WTC11 (cell line): ENCODE measurements around the gene DUSP21. TPM values are rescaled to one million over a fixed set of nuclear protein-coding genes. Genes with fewer than 3 reads are reported as not detected.

ENCODE experiments used
- ATAC-seq: fragments of 200-7000 bp; cut with Tn5 transposase; 2 replicates; pipeline ENCODE4 v1.10.0; 2021; ENCODE audit warnings: mild to moderate bottlenecking, moderate library complexity
- CTCF ChIA-PET: fragments of 300-600 bp; sonication (Branson Sonifier 250); formaldehyde crosslinking; loops from one replicate; lab custom pipeline; 2021; ENCODE audit warnings: antibody characterized with exemption; lab: Charles Lee
- POLR2A ChIA-PET: fragments of 350-600 bp; sonication (Branson Sonifier 250); formaldehyde crosslinking; loops from one replicate; lab custom pipeline; 2021; ENCODE audit warnings: antibody characterized with exemption; lab: Charles Lee
- DNase-seq: peaks from one replicate; pipeline ENCODE4 v3.0.0; 2021; ENCODE audit warnings: low spot score
- H3K27ac Mint-ChIP-seq: 2 replicates; pipeline ENCODE4 v1.8.0; 2021; ENCODE audit warnings: mixed read lengths
- H3K27me3 Mint-ChIP-seq: 2 replicates; pipeline ENCODE4 v1.8.0; 2021; ENCODE audit warnings: low read depth, mild to moderate bottlenecking, moderate library complexity, mixed read lengths
- H3K36me3 Mint-ChIP-seq: 2 replicates; pipeline ENCODE4 v1.8.0; 2021; ENCODE audit warnings: mixed read lengths
- H3K4me1 Mint-ChIP-seq: 2 replicates; pipeline ENCODE4 v1.8.0; 2022; ENCODE audit warnings: mixed read lengths
- H3K4me3 Mint-ChIP-seq: 2 replicates; pipeline ENCODE4 v1.8.0; 2021; ENCODE audit warnings: mild to moderate bottlenecking, moderate library complexity, mixed read lengths
- H3K9me3 Mint-ChIP-seq: 2 replicates; pipeline ENCODE4 v1.8.0; 2021; ENCODE audit warnings: mixed read lengths
- ATF1 ChIP-seq: sonication (generic); formaldehyde crosslinking; IDR thresholded peaks from 2 replicates; pipeline ENCODE4 v1.8.1; 2023; ENCODE audit warnings: mild to moderate bottlenecking, moderate library complexity, missing genetic modification reagents
- CREB1 ChIP-seq: sonication (generic); formaldehyde crosslinking; IDR thresholded peaks from 2 replicates; pipeline ENCODE4 v1.8.0; 2023; ENCODE audit warnings: mild to moderate bottlenecking, missing genetic modification reagents
- EMX1 ChIP-seq: fragments of 250-450 bp; sonication (Bioruptor Pico); IDR thresholded peaks from 2 replicates; pipeline ENCODE4 v1.8.0; 2021; ENCODE audit warnings: mild to moderate bottlenecking
- ESRRA ChIP-seq: sonication (generic); formaldehyde crosslinking; IDR thresholded peaks from 2 replicates; pipeline ENCODE4 v1.8.1; 2022; ENCODE audit warnings: mild to moderate bottlenecking, missing genetic modification reagents, borderline replicate concordance
- ETV6 ChIP-seq: sonication (generic); formaldehyde crosslinking; IDR thresholded peaks from 2 replicates; pipeline ENCODE4 v1.8.1; 2022; ENCODE audit warnings: mild to moderate bottlenecking, missing genetic modification reagents
- HMGA2 ChIP-seq: fragments of 250-450 bp; sonication (Bioruptor Pico); IDR thresholded peaks from 2 replicates; pipeline ENCODE4 v1.4.0; 2021; ENCODE audit warnings: mild to moderate bottlenecking, moderate library complexity
- IRF2 ChIP-seq: sonication (generic); formaldehyde crosslinking; IDR thresholded peaks from 2 replicates; pipeline ENCODE4 v1.8.0; 2022; ENCODE audit warnings: low read depth, missing genetic modification reagents, borderline replicate concordance
- JUN ChIP-seq: sonication (generic); formaldehyde crosslinking; IDR thresholded peaks from 2 replicates; pipeline ENCODE4 v1.8.0; 2023; ENCODE audit warnings: mild to moderate bottlenecking, missing genetic modification reagents
- NFE2L1 ChIP-seq: sonication (generic); formaldehyde crosslinking; IDR thresholded peaks from 2 replicates; pipeline ENCODE4 v1.8.1; 2023; ENCODE audit warnings: missing genetic modification reagents
- NR1H2 ChIP-seq: sonication (generic); formaldehyde crosslinking; IDR thresholded peaks from 2 replicates; pipeline ENCODE4 v1.9.0; 2021; ENCODE audit warnings: mild to moderate bottlenecking, moderate library complexity, missing genetic modification reagents
- OVOL2 ChIP-seq: fragments of 250-450 bp; sonication (Bioruptor Pico); IDR thresholded peaks from 2 replicates; pipeline ENCODE4 v1.9.0; 2021; ENCODE audit warnings: mild to moderate bottlenecking, borderline replicate concordance
- RELA ChIP-seq: sonication (generic); formaldehyde crosslinking; IDR thresholded peaks from 2 replicates; pipeline ENCODE4 v1.8.1; 2022; ENCODE audit warnings: missing genetic modification reagents, mild to moderate bottlenecking, borderline replicate concordance
- SMAD3 ChIP-seq: sonication (generic); formaldehyde crosslinking; IDR thresholded peaks from 2 replicates; pipeline ENCODE4 v1.8.0; 2022; ENCODE audit warnings: missing genetic modification reagents, mild to moderate bottlenecking, borderline replicate concordance
- TEAD4 ChIP-seq: sonication (generic); formaldehyde crosslinking; IDR thresholded peaks from 2 replicates; pipeline ENCODE4 v1.8.0; 2022; ENCODE audit warnings: mild to moderate bottlenecking, missing genetic modification reagents
- total RNA-seq: library from RNA; stranded (reverse); gene quantifications from 3 replicates; pipeline ENCODE4 v1.2.3, GENCODE V29; 2021
- TF ChIP-seq, protein P1 (sequence below): sonication (generic); formaldehyde crosslinking; conservative IDR thresholded peaks from 2 replicates; pipeline ENCODE4 v1.8.1; 2022; ENCODE audit warnings: mild to moderate bottlenecking, missing genetic modification reagents
- TF ChIP-seq, protein P2 (sequence below): fragments of 250-450 bp; sonication (Bioruptor Pico); IDR thresholded peaks from 2 replicates; pipeline ENCODE4 v1.9.0; 2021; ENCODE audit warnings: mild to moderate bottlenecking, borderline replicate concordance
- TF ChIP-seq, protein P3 (sequence below): sonication (generic); formaldehyde crosslinking; IDR thresholded peaks from 2 replicates; pipeline ENCODE4 v1.8.1; 2022; ENCODE audit warnings: missing genetic modification reagents, borderline replicate concordance
- TF ChIP-seq, protein P4 (sequence below): sonication (generic); formaldehyde crosslinking; IDR thresholded peaks from 2 replicates; pipeline ENCODE4 v1.8.0; 2022; ENCODE audit warnings: mild to moderate bottlenecking, missing genetic modification reagents
- TF ChIP-seq, protein P5 (sequence below): sonication (generic); formaldehyde crosslinking; IDR thresholded peaks from 2 replicates; pipeline ENCODE4 v1.8.1; 2023; ENCODE audit warnings: mild to moderate bottlenecking, missing genetic modification reagents

The DUSP21 gene
- total RNA-seq, 1 experiment from 2014 or later: not detected

DNA sequence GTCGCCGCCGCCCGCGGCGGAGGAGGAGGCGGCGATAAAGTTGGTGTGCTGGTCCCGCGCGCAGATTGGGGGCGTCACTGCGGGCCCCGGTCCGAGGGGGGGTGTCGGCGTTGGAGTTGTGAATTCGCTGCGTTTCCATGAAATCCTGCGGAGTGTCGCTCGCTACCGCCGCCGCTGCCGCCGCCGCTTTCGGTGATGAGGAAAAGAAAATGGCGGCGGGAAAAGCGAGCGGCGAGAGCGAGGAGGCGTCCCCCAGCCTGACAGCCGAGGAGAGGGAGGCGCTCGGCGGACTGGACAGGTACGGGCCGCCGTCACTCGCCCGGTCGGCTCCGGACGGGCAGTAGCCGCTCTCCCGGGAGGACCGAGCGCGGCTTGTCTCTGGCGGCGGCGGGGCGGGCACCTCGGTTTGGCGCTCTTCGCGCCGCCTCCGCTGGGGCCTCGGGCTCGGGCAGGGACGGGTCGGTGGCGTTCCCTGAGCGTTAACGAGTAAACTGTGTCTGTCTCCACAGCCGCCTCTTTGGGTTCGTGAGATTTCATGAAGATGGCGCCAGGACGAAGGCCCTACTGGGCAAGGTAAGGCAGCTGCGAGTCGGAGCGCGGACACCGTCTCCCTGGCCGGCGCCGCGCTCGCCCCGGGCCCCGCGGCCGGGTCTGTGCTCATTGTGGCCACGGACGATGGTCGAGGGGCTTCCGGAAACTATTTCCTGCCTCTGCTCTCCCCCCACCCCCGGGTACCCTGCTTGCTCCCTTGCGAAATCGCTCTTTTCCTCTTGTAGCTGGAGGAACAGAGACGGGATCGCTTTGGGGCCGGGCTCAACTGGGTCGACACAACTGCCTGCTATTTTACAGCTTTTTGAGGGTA lies 29.8 kb downstream of the DUSP21 start:
- Mint-ChIP-seq H3K36me3 (no peaks in the 10 kb centered on the region; the same call in 1 of the 2 replicates), H3K27me3 (no peaks in the 10 kb centered on the region), H3K4me3 (peak overlapping the region; percentile 91), H3K27ac (peak overlapping the region; percentile 97; the same call in 1 of the 2 replicates), H3K9me3 (no peaks in the 10 kb centered on the region), H3K4me1 (peaks cover 12% of the 10 kb centered on the region)
- POLR2A ChIA-PET: interaction anchor here (0.5 to 1.3 kb wide), 9 partner anchors 8 to 153 kb away, joined by 3 to 20 read pairs (median 4); no protein-coding TSS in a partner anchor
- CTCF ChIA-PET: interaction anchor here (0.6 to 1.0 kb wide), 4 partner anchors 25 to 924 kb away, joined by 4 to 8 read pairs (median 5); no protein-coding TSS in a partner anchor
- DNase-seq (peak; percentile 27), ATAC-seq (no peak)
- TF ChIP-seq ATF1 (CRISPR knock-in tag): no peak
- TF ChIP-seq TEAD4 (CRISPR knock-in tag): no peak
- TF ChIP-seq OVOL2 (CRISPR knock-in tag): no peak
- TF ChIP-seq, protein P1, sequence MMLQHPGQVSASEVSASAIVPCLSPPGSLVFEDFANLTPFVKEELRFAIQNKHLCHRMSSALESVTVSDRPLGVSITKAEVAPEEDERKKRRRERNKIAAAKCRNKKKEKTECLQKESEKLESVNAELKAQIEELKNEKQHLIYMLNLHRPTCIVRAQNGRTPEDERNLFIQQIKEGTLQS: no peak
- no peak for TF ChIP-seq HMGA2 (CRISPR knock-in tag)
- TF ChIP-seq CREB1 (CRISPR knock-in tag): no peak
- TF ChIP-seq, protein P2, sequence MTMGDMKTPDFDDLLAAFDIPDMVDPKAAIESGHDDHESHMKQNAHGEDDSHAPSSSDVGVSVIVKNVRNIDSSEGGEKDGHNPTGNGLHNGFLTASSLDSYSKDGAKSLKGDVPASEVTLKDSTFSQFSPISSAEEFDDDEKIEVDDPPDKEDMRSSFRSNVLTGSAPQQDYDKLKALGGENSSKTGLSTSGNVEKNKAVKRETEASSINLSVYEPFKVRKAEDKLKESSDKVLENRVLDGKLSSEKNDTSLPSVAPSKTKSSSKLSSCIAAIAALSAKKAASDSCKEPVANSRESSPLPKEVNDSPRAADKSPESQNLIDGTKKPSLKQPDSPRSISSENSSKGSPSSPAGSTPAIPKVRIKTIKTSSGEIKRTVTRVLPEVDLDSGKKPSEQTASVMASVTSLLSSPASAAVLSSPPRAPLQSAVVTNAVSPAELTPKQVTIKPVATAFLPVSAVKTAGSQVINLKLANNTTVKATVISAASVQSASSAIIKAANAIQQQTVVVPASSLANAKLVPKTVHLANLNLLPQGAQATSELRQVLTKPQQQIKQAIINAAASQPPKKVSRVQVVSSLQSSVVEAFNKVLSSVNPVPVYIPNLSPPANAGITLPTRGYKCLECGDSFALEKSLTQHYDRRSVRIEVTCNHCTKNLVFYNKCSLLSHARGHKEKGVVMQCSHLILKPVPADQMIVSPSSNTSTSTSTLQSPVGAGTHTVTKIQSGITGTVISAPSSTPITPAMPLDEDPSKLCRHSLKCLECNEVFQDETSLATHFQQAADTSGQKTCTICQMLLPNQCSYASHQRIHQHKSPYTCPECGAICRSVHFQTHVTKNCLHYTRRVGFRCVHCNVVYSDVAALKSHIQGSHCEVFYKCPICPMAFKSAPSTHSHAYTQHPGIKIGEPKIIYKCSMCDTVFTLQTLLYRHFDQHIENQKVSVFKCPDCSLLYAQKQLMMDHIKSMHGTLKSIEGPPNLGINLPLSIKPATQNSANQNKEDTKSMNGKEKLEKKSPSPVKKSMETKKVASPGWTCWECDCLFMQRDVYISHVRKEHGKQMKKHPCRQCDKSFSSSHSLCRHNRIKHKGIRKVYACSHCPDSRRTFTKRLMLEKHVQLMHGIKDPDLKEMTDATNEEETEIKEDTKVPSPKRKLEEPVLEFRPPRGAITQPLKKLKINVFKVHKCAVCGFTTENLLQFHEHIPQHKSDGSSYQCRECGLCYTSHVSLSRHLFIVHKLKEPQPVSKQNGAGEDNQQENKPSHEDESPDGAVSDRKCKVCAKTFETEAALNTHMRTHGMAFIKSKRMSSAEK: no peak
- TF ChIP-seq, protein P3, sequence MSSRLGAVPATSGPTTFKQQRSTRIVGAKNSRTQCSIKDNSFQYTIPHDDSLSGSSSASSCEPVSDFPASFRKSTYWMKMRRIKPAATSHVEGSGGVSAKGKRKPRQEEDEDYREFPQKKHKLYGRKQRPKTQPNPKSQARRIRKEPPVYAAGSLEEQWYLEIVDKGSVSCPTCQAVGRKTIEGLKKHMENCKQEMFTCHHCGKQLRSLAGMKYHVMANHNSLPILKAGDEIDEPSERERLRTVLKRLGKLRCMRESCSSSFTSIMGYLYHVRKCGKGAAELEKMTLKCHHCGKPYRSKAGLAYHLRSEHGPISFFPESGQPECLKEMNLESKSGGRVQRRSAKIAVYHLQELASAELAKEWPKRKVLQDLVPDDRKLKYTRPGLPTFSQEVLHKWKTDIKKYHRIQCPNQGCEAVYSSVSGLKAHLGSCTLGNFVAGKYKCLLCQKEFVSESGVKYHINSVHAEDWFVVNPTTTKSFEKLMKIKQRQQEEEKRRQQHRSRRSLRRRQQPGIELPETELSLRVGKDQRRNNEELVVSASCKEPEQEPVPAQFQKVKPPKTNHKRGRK (CRISPR knock-in tag): no peak
- TF ChIP-seq SMAD3 (CRISPR knock-in tag): no peak
- TF ChIP-seq, protein P4, sequence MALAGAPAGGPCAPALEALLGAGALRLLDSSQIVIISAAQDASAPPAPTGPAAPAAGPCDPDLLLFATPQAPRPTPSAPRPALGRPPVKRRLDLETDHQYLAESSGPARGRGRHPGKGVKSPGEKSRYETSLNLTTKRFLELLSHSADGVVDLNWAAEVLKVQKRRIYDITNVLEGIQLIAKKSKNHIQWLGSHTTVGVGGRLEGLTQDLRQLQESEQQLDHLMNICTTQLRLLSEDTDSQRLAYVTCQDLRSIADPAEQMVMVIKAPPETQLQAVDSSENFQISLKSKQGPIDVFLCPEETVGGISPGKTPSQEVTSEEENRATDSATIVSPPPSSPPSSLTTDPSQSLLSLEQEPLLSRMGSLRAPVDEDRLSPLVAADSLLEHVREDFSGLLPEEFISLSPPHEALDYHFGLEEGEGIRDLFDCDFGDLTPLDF (CRISPR knock-in tag): no peak
- no peak for TF ChIP-seq JUN (CRISPR knock-in tag)
- no peak for TF ChIP-seq NFE2L1 (CRISPR knock-in tag)
- no peak for TF ChIP-seq IRF2 (CRISPR knock-in tag)
- TF ChIP-seq ETV6 (CRISPR knock-in tag): no peak
- no peak for TF ChIP-seq EMX1 (CRISPR knock-in tag)
- TF ChIP-seq NR1H2 (CRISPR knock-in tag): no peak
- TF ChIP-seq, protein P5, sequence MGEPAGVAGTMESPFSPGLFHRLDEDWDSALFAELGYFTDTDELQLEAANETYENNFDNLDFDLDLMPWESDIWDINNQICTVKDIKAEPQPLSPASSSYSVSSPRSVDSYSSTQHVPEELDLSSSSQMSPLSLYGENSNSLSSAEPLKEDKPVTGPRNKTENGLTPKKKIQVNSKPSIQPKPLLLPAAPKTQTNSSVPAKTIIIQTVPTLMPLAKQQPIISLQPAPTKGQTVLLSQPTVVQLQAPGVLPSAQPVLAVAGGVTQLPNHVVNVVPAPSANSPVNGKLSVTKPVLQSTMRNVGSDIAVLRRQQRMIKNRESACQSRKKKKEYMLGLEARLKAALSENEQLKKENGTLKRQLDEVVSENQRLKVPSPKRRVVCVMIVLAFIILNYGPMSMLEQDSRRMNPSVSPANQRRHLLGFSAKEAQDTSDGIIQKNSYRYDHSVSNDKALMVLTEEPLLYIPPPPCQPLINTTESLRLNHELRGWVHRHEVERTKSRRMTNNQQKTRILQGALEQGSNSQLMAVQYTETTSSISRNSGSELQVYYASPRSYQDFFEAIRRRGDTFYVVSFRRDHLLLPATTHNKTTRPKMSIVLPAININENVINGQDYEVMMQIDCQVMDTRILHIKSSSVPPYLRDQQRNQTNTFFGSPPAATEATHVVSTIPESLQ (CRISPR knock-in tag): no peak
- no peak for TF ChIP-seq RELA
- TF ChIP-seq ESRRA (CRISPR knock-in tag): no peak
